HepG2 (cell line): ENCODE data around the gene RBBP8NL. TPM values are rescaled to one million over a fixed set of nuclear protein-coding genes. Genes with fewer than 3 reads are reported as not detected.
A peak's percentile ranks its signal among the peaks of the same experiment; 100 is the strongest.

Source experiments
- ATAC-seq: fragments of 200-7000 bp; cut with Tn5 transposase; 3 replicates; pipeline ENCODE4 v1.9.1; 2020; ENCODE audit warnings: mild to moderate bottlenecking, moderate library complexity
- BruUV-seq: library from RNA; stranded (reverse); fragments of 400-500 nt; replicated peaks from 2 replicates; lab custom pipeline; 2021; lab: Mats Ljungman, UMichigan
- CTCF ChIA-PET: fragments of 300-600 bp; formaldehyde crosslinking; extraction: SDS; loops from one replicate; lab custom pipeline; 2021; ENCODE audit warnings: low total read pairs, inconsistent platforms, low intra/inter-chr PET ratio; lab: Yijun Ruan, JAX
- POLR2A ChIA-PET: fragments of 350-600 bp; sonication (Branson Sonifier 250); formaldehyde crosslinking; loops from one replicate; lab custom pipeline; 2020; ENCODE audit warnings: antibody characterized with exemption, inconsistent platforms; lab: Yijun Ruan, JAX
- DNase-seq: peaks from one replicate; pipeline ENCODE4 v3.0.0-alpha.2; 2015; ENCODE audit warnings: low spot score
- FAIRE-seq: peaks from 3 replicates; lab custom pipeline; 2011; peaks lifted over from hg19 to GRCh38; lab: Jason Lieb, UNC
- H2AFZ ChIP-seq: one replicate; pipeline ENCODE4 v1.6.1; 2011; ENCODE audit warnings: low read length, inconsistent platforms
- H3K27ac ChIP-seq: fragments of 300-600 bp; 3 replicates; pipeline ENCODE4 v1.8.0; 2011; ENCODE audit warnings: mixed run types, mild to moderate bottlenecking, mixed read lengths, low read length, inconsistent platforms; ENCODE audit not compliant: insufficient read depth; ENCODE audit errors: extremely low read length
- H3K27me3 ChIP-seq, 2 experiments: fragments of 200-600 bp in 1 of 2; 2 replicates in 1 of 2; 3 replicates in 1 of 2; pipeline versions ENCODE4 v1.6.0 to v1.8.0; 2011; ENCODE audit warnings: low read length in 2 of 2, mild to moderate bottlenecking in 2 of 2, moderate library complexity in 2 of 2, inconsistent platforms in 1 of 2; ENCODE audit not compliant: insufficient read depth in 2 of 2, control insufficient read depth in 1 of 2
- H3K36me3 ChIP-seq, 2 experiments: fragments of 200-600 bp in 1 of 2; replicated peaks in 1 of 2; 2 replicates in 1 of 2; 3 replicates in 1 of 2; pipeline versions ENCODE4 v1.5.1 to v1.8.0; 2011; ENCODE audit warnings: low read length in 2 of 2, inconsistent platforms in 1 of 2; ENCODE audit not compliant: insufficient read depth in 2 of 2, control insufficient read depth in 1 of 2
- H3K4me1 ChIP-seq: 2 replicates; pipeline ENCODE4 v1.5.1; 2012; ENCODE audit warnings: low read length, inconsistent platforms; ENCODE audit not compliant: insufficient read depth
- H3K4me2 ChIP-seq: 2 replicates; pipeline ENCODE4 v1.6.0; 2011; ENCODE audit warnings: low read depth, low read length, inconsistent platforms
- H3K4me3 ChIP-seq, 3 experiments: fragments of 200-600 bp in 1 of 3; sonication (generic), shearing (Covaris generic) in 1 of 3; replicated peaks in 1 of 3; 2 replicates each; pipeline ENCODE4 v1.5.1; 2011 to 2016; ENCODE audit warnings: low read length in 3 of 3, inconsistent platforms in 2 of 3, low read depth in 2 of 3, mild to moderate bottlenecking in 2 of 3, control low read depth in 1 of 3, mixed read lengths in 1 of 3; ENCODE audit not compliant: insufficient read depth in 1 of 3
- H3K79me2 ChIP-seq: one replicate; pipeline ENCODE4 v1.6.1; 2011; ENCODE audit warnings: low read length, inconsistent platforms; ENCODE audit not compliant: insufficient read depth
- H3K9ac ChIP-seq: 2 replicates; pipeline ENCODE4 v1.6.0; 2011; ENCODE audit warnings: mild to moderate bottlenecking, low read depth, low read length, inconsistent platforms; ENCODE audit not compliant: insufficient read depth
- H3K9me3 ChIP-seq: 2 replicates; pipeline ENCODE4 v1.5.1; 2012; ENCODE audit warnings: mild to moderate bottlenecking, low read length
- H4K20me1 ChIP-seq: 2 replicates; pipeline ENCODE4 v1.6.0; 2011; ENCODE audit warnings: inconsistent platforms, mild to moderate bottlenecking, low read length, moderate library complexity; ENCODE audit not compliant: insufficient read depth
- IRF1 ChIP-seq: sonication (generic); formaldehyde crosslinking; IDR thresholded peaks from 2 replicates; pipeline ENCODE4 v1.4.0; 2020; ENCODE audit warnings: low read depth, mild to moderate bottlenecking, missing genetic modification reagents
- KLF9 ChIP-seq: IDR thresholded peaks from 2 replicates; pipeline ENCODE4 v1.6.1; 2016; ENCODE audit warnings: low read depth
- MED13 ChIP-seq: sonication (generic); formaldehyde crosslinking; IDR thresholded peaks from 2 replicates; pipeline ENCODE4 v1.5.0; 2020; ENCODE audit warnings: missing genetic modification reagents
- ONECUT2 ChIP-seq: sonication (generic); formaldehyde crosslinking; IDR thresholded peaks from 2 replicates; pipeline ENCODE4 v1.4.0; 2020; ENCODE audit warnings: missing genetic modification reagents
- PHF21A ChIP-seq: sonication (generic); formaldehyde crosslinking; IDR thresholded peaks from 2 replicates; pipeline ENCODE4 v1.5.0; 2020; ENCODE audit warnings: mild to moderate bottlenecking, missing genetic modification reagents
- RXRA ChIP-seq: sonication (generic); formaldehyde crosslinking; IDR thresholded peaks from 2 replicates; pipeline ENCODE4 v1.5.1; 2020; ENCODE audit warnings: missing genetic modification reagents
- TEAD2 ChIP-seq: sonication (generic); formaldehyde crosslinking; IDR thresholded peaks from 2 replicates; pipeline ENCODE4 v1.9.0; 2021; ENCODE audit warnings: missing genetic modification reagents
- ZMAT3 ChIP-seq: sonication (generic); formaldehyde crosslinking; conservative IDR thresholded peaks from 2 replicates; pipeline ENCODE4 v1.7.0; 2021; ENCODE audit warnings: missing genetic modification reagents
- ZNF17 ChIP-seq: sonication (generic); formaldehyde crosslinking; IDR thresholded peaks from 2 replicates; pipeline ENCODE4 v1.5.0; 2020; ENCODE audit warnings: mild to moderate bottlenecking, missing genetic modification reagents
- ZNF264 ChIP-seq: sonication (generic); formaldehyde crosslinking; IDR thresholded peaks from 2 replicates; pipeline ENCODE4 v1.4.0; 2020; ENCODE audit warnings: missing genetic modification reagents
- ZNF280B ChIP-seq: sonication (generic); formaldehyde crosslinking; IDR thresholded peaks from 2 replicates; pipeline ENCODE4 v1.5.0; 2020; ENCODE audit warnings: missing genetic modification reagents, mild to moderate bottlenecking, borderline replicate concordance
- ZNF367 ChIP-seq: sonication (generic); formaldehyde crosslinking; IDR thresholded peaks from 2 replicates; pipeline ENCODE4 v1.4.0; 2020; ENCODE audit warnings: missing genetic modification reagents, borderline replicate concordance
- ZNF580 ChIP-seq: IDR thresholded peaks from 2 replicates; pipeline ENCODE4 v1.6.1; 2016; ENCODE audit warnings: low read depth, borderline replicate concordance
- ZNF678 ChIP-seq: sonication (generic); formaldehyde crosslinking; IDR thresholded peaks from 2 replicates; pipeline ENCODE4 v1.4.0; 2020; ENCODE audit warnings: mild to moderate bottlenecking, missing genetic modification reagents
- WGBS: methylation state at CpG from one replicate; pipeline ENCODE4 v1.1.6; 2017; ENCODE audit warnings: low lambda C conversion rate; 5-methylcytosine and 5-hydroxymethylcytosine counted together
- in situ Hi-C: cut with HindIII; loops from 2 replicates; pipeline ENCODE4 v1.10.0; 2017; ENCODE audit warnings: low pct_unique_long_range_greater_than_20kb; ENCODE audit not compliant: extremely low pct_ligation_motif_present
- intact Hi-C: fragments of 100-400 bp; cut with micrococcal nuclease; formaldehyde crosslinking; loops from one replicate; pipeline ENCODE4 v1.10.0; 2022; ENCODE audit not compliant: unreplicated experiment
- polyA plus RNA-seq, 8 experiments: library from polyadenylated mRNA; depleted of rRNA in 3 of 8; stranded (reverse) in 7 of 8; unstranded in 1 of 8; fragments of >200 nt; fragmentation: Illumina TruSeq in 4 of 8; extraction: Trizol in 4 of 8; gene quantifications; 2 replicates each; pipeline versions ENCODE4 v1.2.1 to v1.2.3, GENCODE V29; 2011 to 2016; ENCODE audit warnings: low read depth in 4 of 8, missing spikeins in 1 of 8, mixed read lengths in 1 of 8; ENCODE audit not compliant: insufficient read depth in 1 of 8
- total RNA-seq, 5 experiments: library from RNA; depleted of rRNA; stranded (reverse); fragments of >200 nt; fragmentation: Illumina TruSeq; extraction: Trizol; gene quantifications; 2 replicates each; pipeline ENCODE4 v1.2.3, GENCODE V29; 2016; ENCODE audit warnings: low read depth in 1 of 5
- TF ChIP-seq, protein P1 (sequence below): sonication (generic); formaldehyde crosslinking; IDR thresholded peaks from 2 replicates; pipeline ENCODE4 v1.4.0; 2020; ENCODE audit warnings: missing genetic modification reagents, mild to moderate bottlenecking, borderline replicate concordance
- TF ChIP-seq, protein P2 (sequence below): sonication (generic); IDR thresholded peaks from 2 replicates; pipeline ENCODE4 v1.6.1; 2016; ENCODE audit warnings: low read depth, borderline replicate concordance

RBBP8NL gene
- total and polyA plus RNA-seq, 2 of the 13 experiments (the other 11 are each of a cell fraction or from before 2014, with no cell fraction given) = 0.69 to 0.86 TPM

GRCh38 chr20:62376112-62377063 lies 51.0 kb downstream of the RBBP8NL start:
- Histone ChIP-seq H3K4me3 (peak overlapping the region; percentile 47 to 71 (median 62)), H3K9ac (peak overlapping the region; percentile 68), H4K20me1 (no peaks in the 10 kb centered on the region), H3K4me2 (peak overlapping the region; percentile 88), H3K27ac (peak overlapping the region; percentile 63), H3K27me3 (no peaks in the 10 kb centered on the region), H2AFZ (no peak overlapping the region), H3K4me1 (peaks cover 60% of the 10 kb centered on the region), H3K79me2 (no peaks in the 10 kb centered on the region), H3K9me3 (no peaks in the 10 kb centered on the region), H3K36me3 (no peaks in the 10 kb centered on the region)
- intact Hi-C loops = loop anchor here (1.0 to 10.0 kb wide), 4 partner anchors 8 to 418 kb away; partner anchors contain the start of genes ADRM1, MRGBP and OSBPL2
- no TSS peak for BruUV-seq
- ChIA-PET CTCF (interaction anchor here (0.9 to 4.8 kb wide), 5 partner anchors 9 to 74 kb away, joined by 3 to 73 read pairs (median 3); partner anchors contain the start of genes ADRM1 and LAMA5), POLR2A (interaction anchor here (0.9 to 5.4 kb wide), 19 partner anchors 10 to 498 kb away, joined by 3 to 95 read pairs (median 5); partner anchors contain the start of genes ADRM1, LAMA5, MTG2 and PSMA7)
- peak; percentile 92 for DNase-seq
- 12% methylated on average over 19 of the region's 26 CpGs for WGBS
- peak; percentile 84 for ATAC-seq
- FAIRE-seq = peak; percentile 94
- in situ Hi-C loops = no loop called here
- TF ChIP-seq KLF9 (CRISPR knock-in tag) (peak; percentile 52; the same call in 1 of the 2 replicates), TEAD2 (CRISPR knock-in tag) (peak; percentile 83; the same call in 1 of the 2 replicates), ZNF280B (CRISPR knock-in tag) (no peak; the same call in 1 of the 2 replicates), ZNF580 (CRISPR knock-in tag) (peak; percentile 80; the same call in 1 of the 2 replicates), RXRA (CRISPR knock-in tag) (peak; percentile 90), IRF1 (no peak; the same call in 1 of the 2 replicates), PHF21A (CRISPR knock-in tag) (peak; percentile 86; the same call in 1 of the 2 replicates), ZNF367 (0 out of 2 replicates have a peak, but pooled peaks have one; percentile 25), ONECUT2 (CRISPR knock-in tag) (no peak), ZNF17 (CRISPR knock-in tag) (no peak), ZNF678 (CRISPR knock-in tag) (peak; percentile 50), ZMAT3 (CRISPR knock-in tag) (0 out of 2 replicates have a peak, but pooled peaks have one; percentile 79), ZNF264 (CRISPR knock-in tag) (peak; percentile 88), MED13 (CRISPR knock-in tag) (peak; percentile 77)
- TF ChIP-seq, protein P1, sequence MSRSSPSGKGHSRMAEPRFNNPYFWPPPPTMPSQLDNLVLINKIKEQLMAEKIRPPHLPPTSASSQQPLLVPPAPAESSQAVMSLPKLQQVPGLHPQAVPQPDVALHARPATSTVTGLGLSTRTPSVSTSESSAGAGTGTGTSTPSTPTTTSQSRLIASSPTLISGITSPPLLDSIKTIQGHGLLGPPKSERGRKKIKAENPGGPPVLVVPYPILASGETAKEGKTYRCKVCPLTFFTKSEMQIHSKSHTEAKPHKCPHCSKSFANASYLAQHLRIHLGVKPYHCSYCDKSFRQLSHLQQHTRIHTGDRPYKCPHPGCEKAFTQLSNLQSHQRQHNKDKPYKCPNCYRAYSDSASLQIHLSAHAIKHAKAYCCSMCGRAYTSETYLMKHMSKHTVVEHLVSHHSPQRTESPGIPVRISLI (CRISPR knock-in tag) = peak; percentile 35; the same call in 1 of the 2 replicates
- TF ChIP-seq, protein P2, sequence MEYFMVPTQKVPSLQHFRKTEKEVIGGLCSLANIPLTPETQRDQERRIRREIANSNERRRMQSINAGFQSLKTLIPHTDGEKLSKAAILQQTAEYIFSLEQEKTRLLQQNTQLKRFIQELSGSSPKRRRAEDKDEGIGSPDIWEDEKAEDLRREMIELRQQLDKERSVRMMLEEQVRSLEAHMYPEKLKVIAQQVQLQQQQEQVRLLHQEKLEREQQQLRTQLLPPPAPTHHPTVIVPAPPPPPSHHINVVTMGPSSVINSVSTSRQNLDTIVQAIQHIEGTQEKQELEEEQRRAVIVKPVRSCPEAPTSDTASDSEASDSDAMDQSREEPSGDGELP = peak; percentile 78; the same call in 1 of the 2 replicates
